K562 (cell line): ENCODE measurements around the gene AMMECR1. TPM values are rescaled to one million over a fixed set of nuclear protein-coding genes. Genes with fewer than 3 reads are reported as not detected.
"Not testable (repeated sequence)": the region's sequence is repeated elsewhere in the genome, so short reads cannot be mapped to it uniquely, and the experiment has no call there.

ENCODE experiments used
- ATAC-seq: fragments of 200-7000 bp; cut with Tn5 transposase; 3 replicates; pipeline ENCODE4 v1.9.1; 2020; ENCODE audit warnings: moderate library complexity
- BruUV-seq: library from RNA; stranded (reverse); fragments of 400-500 nt; replicated peaks from 2 replicates; lab custom pipeline; 2021; lab: Mats Ljungman, UMichigan
- CTCF ChIA-PET: fragments of 300-600 bp; formaldehyde crosslinking; extraction: SDS; loops from one replicate; lab custom pipeline; 2021; ENCODE audit warnings: low intra/inter-chr PET ratio; lab: Yijun Ruan, JAX
- POLR2A ChIA-PET: fragments of 300-600, 350-650 bp; sonication (Branson Sonifier 250); formaldehyde crosslinking; extraction: SDS; loops from one replicate; lab custom pipeline; 2021; ENCODE audit warnings: antibody characterized with exemption, inconsistent platforms; lab: Yijun Ruan, JAX
- DNase-seq, 4 experiments: peaks; one replicate each; pipeline versions ENCODE4 v3.0.0 to v3.0.0-alpha.2; 2011 to 2018; ENCODE audit warnings: low spot score in 3 of 4, mixed read lengths in 3 of 4; ENCODE audit errors: extremely low read depth in 1 of 4
- FAIRE-seq: peaks from 2 replicates; lab custom pipeline; 2011; peaks lifted over from hg19 to GRCh38; lab: Jason Lieb, UNC
- H2AFZ ChIP-seq: 2 replicates; pipeline ENCODE4 v1.6.0; 2011; ENCODE audit warnings: low read depth, low read length, control low read depth, inconsistent platforms
- H3K27ac ChIP-seq: fragments of 200-600 bp; 3 replicates; pipeline ENCODE4 v1.8.0; 2011; ENCODE audit warnings: low read depth, mild to moderate bottlenecking, control low read depth, inconsistent platforms, low read length, moderate library complexity, mixed read lengths; ENCODE audit errors: extremely low read depth
- H3K27me3 ChIP-seq, 2 experiments: fragments of 300-600 bp in 1 of 2; 2 replicates in 1 of 2; 3 replicates in 1 of 2; pipeline versions ENCODE4 v1.6.0 to v1.8.0; 2011; ENCODE audit warnings: inconsistent platforms in 2 of 2, low read length in 2 of 2, mild to moderate bottlenecking in 1 of 2, mixed read lengths in 1 of 2, moderate library complexity in 1 of 2; ENCODE audit not compliant: control insufficient read depth in 2 of 2, insufficient read depth in 2 of 2
- H3K36me3 ChIP-seq: fragments of 300-600 bp; 3 replicates; pipeline ENCODE4 v1.8.0; 2011; ENCODE audit warnings: mild to moderate bottlenecking, low read length, inconsistent platforms; ENCODE audit not compliant: control insufficient read depth, insufficient read depth
- H3K4me1 ChIP-seq, 2 experiments: fragments of 200-600 bp in 1 of 2; replicated peaks in 1 of 2; 2 replicates in 1 of 2; 3 replicates in 1 of 2; pipeline versions ENCODE4 v1.5.1 to v1.8.0; 2011; ENCODE audit warnings: inconsistent platforms in 2 of 2, low read length in 2 of 2, mild to moderate bottlenecking in 1 of 2, mixed read lengths in 1 of 2, moderate library complexity in 1 of 2; ENCODE audit not compliant: control insufficient read depth in 2 of 2, insufficient read depth in 2 of 2
- H3K4me2 ChIP-seq: 2 replicates; pipeline ENCODE4 v1.6.1; 2011; ENCODE audit warnings: low read length, control low read depth, inconsistent platforms, mixed read lengths; ENCODE audit not compliant: insufficient read depth
- H3K4me3 ChIP-seq: fragments of 200-600 bp; sonication (generic), shearing (Covaris generic); 2 replicates; pipeline ENCODE4 v1.5.1; 2016; ENCODE audit warnings: control low read depth, inconsistent platforms
- H3K79me2 ChIP-seq: fragments of 200-600 bp; 3 replicates; pipeline ENCODE4 v1.8.0; 2011; ENCODE audit warnings: low read length, inconsistent platforms; ENCODE audit not compliant: control insufficient read depth, insufficient read depth
- H3K9ac ChIP-seq, 2 experiments: 2 replicates each; pipeline versions ENCODE4 v1.6.0 to v1.6.1; 2011; ENCODE audit warnings: low read depth in 2 of 2, low read length in 2 of 2, control low read depth in 1 of 2, inconsistent platforms in 1 of 2, mild to moderate bottlenecking in 1 of 2, mixed read lengths in 1 of 2; ENCODE audit not compliant: insufficient read depth in 1 of 2
- H3K9me1 ChIP-seq: one replicate; pipeline ENCODE4 v1.6.0; 2011; ENCODE audit warnings: inconsistent platforms, mild to moderate bottlenecking, low read length, moderate library complexity; ENCODE audit not compliant: control insufficient read depth, insufficient read depth
- H3K9me3 ChIP-seq: replicated peaks from 2 replicates; pipeline ENCODE4 v1.5.1; 2011; ENCODE audit warnings: low read depth, low read length, inconsistent platforms; ENCODE audit not compliant: control insufficient read depth, insufficient read depth
- H4K20me1 ChIP-seq: replicated peaks from 2 replicates; pipeline ENCODE4 v1.6.1; 2011; ENCODE audit warnings: low read length, inconsistent platforms, mixed read lengths; ENCODE audit not compliant: control insufficient read depth, insufficient read depth
- ATF1 ChIP-seq, 2 experiments: fragments of 450-650 bp in 1 of 2; IDR thresholded peaks; 2 replicates each; pipeline ENCODE4 v1.6.1; 2016; ENCODE audit warnings: missing compliant biosample characterization in 1 of 2, missing genetic modification characterization in 1 of 2
- CBFA2T3 ChIP-seq: fragments of 450-650 bp; IDR thresholded peaks from 2 replicates; pipeline ENCODE4 v1.6.1; 2017
- ETV5 ChIP-seq: sonication (generic); formaldehyde crosslinking; IDR thresholded peaks from 2 replicates; pipeline ENCODE4 v1.4.0; 2020; ENCODE audit warnings: low read depth, mild to moderate bottlenecking, missing genetic modification reagents
- POLR2G ChIP-seq: fragments of 200-400 bp; formaldehyde crosslinking; IDR thresholded peaks from 2 replicates; pipeline ENCODE4 v1.6.1; 2017; ENCODE audit warnings: low read depth, mild to moderate bottlenecking, antibody characterized with exemption, low read length, moderate library complexity
- SIN3A ChIP-seq, 2 experiments: fragments of 150-350 bp in 1 of 2; IDR thresholded peaks; 2 replicates each; pipeline ENCODE4 v1.6.1; 2011 to 2016; ENCODE audit warnings: borderline replicate concordance in 2 of 2, low read depth in 2 of 2, low read length in 2 of 2, mild to moderate bottlenecking in 2 of 2, moderate library complexity in 2 of 2; ENCODE audit not compliant: control insufficient read depth in 1 of 2
- TFAP4 ChIP-seq: sonication (generic); formaldehyde crosslinking; IDR thresholded peaks from 2 replicates; pipeline ENCODE4 v1.8.0; 2022; ENCODE audit warnings: missing genetic modification reagents, mild to moderate bottlenecking, moderate library complexity, borderline replicate concordance
- YY1 ChIP-seq, 3 experiments: IDR thresholded peaks; 2 replicates each; pipeline ENCODE4 v1.6.1; 2011; ENCODE audit warnings: low read length in 2 of 3, mild to moderate bottlenecking in 2 of 3, moderate library complexity in 2 of 3, borderline replicate concordance in 1 of 3, control low read depth in 1 of 3, low read depth in 1 of 3; ENCODE audit not compliant: insufficient read depth in 3 of 3, insufficient replicate concordance in 2 of 3, control insufficient read depth in 1 of 3, insufficient read length in 1 of 3; ENCODE audit errors: extremely low read depth in 1 of 3
- ZNF354B ChIP-seq: fragments of 250-450 bp; sonication (Bioruptor Pico); IDR thresholded peaks from 2 replicates; pipeline ENCODE4 v1.4.0; 2020
- ZNF507 ChIP-seq: conservative IDR thresholded peaks from 2 replicates; pipeline ENCODE4 v1.6.1; 2017; ENCODE audit warnings: missing genetic modification characterization, missing compliant biosample characterization
- WGBS: fragments of 100-300 bp; shearing (Covaris generic); methylation state at CpG from one replicate; pipeline ENCODE4 v1.1.6; 2016; ENCODE audit warnings: low coverage, mixed read lengths; ENCODE audit not compliant: insufficient coverage; ENCODE audit errors: missing lambda C conversion rate; 5-methylcytosine and 5-hydroxymethylcytosine counted together
- in situ Hi-C: fragments of 300-500 bp; cut with MboI; formaldehyde crosslinking; loops from 4 replicates; pipeline ENCODE4 v1.15.0; 2018; ENCODE audit warnings: inconsistent platforms, mixed read lengths
- intact Hi-C: fragments of 100-400 bp; cut with micrococcal nuclease; formaldehyde crosslinking; loops from 2 replicates; pipeline ENCODE4 v1.14.2; 2022
- polyA plus RNA-seq, 8 experiments: library from polyadenylated mRNA; depleted of rRNA in 4 of 8; stranded (reverse) in 5 of 8; unstranded in 3 of 8; fragments of >200 nt; fragmentation: Nextera tagmentation in 2 of 8; fragmentation: Illumina TruSeq in 1 of 8; extraction: Ambion mirVana in 2 of 8; extraction: Trizol in 1 of 8; gene quantifications; 2 replicates each; pipeline versions ENCODE4 v1.2.1 to v1.2.3, GENCODE V29; 2011 to 2014; ENCODE audit warnings: inconsistent platforms in 1 of 8, missing spikeins in 1 of 8
- total RNA-seq, 7 experiments: library from RNA; depleted of rRNA in 6 of 7; stranded (reverse); fragments of >200 nt in 6 of 7; fragmentation: Illumina TruSeq in 2 of 7; extraction: Trizol in 2 of 7; gene quantifications; 2 replicates each; pipeline versions ENCODE4 v1.2.1 to v1.2.3, GENCODE V29; 2011 to 2021; ENCODE audit warnings: low replicate concordance in 1 of 7
- TF ChIP-seq, protein P1 (sequence below): fragments of 200-800 bp; sonication (Bioruptor generic); IDR thresholded peaks from 2 replicates; pipeline ENCODE4 v1.6.1; 2017; ENCODE audit warnings: missing genetic modification characterization, missing compliant biosample characterization

AMMECR1 gene
- total and polyA plus RNA-seq, 9 of the 15 experiments (the other 6 are each of a cell fraction or from before 2014, with no cell fraction given) = 13.9 to 36.7 (median 23.6) TPM

DNA sequence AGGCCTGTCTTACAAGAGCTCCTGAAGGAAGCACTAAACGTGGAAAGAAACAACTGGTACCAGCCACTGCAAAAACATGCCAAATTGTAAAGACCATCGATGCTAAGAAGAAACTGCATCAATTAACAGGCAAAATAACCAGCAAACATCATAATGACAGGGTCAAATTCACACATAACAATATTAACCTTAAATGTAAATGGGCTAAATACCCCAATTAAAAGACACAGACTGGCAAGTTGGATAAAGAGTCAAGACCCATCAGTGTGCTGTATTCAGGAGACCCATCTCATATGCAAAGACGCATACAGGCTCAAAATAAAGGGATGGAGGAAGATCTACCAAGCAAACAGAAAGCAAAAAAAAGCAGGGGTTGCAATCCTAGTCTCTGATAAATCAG is 86.4 kb downstream of the AMMECR1 start:
- BruUV-seq, H3K9ac ChIP-seq, ATAC-seq, H3K4me1 ChIP-seq, FAIRE-seq, H3K9me3 ChIP-seq, H3K27me3 ChIP-seq, H3K4me3 ChIP-seq, H3K36me3 ChIP-seq, H3K9me1 ChIP-seq, H3K27ac ChIP-seq, intact Hi-C loops, in situ Hi-C loops, H2AFZ ChIP-seq, DNase-seq, H4K20me1 ChIP-seq, POLR2A ChIA-PET, CTCF ChIA-PET, H3K4me2 ChIP-seq: not testable (repeated sequence)
- no CpG with 5 or more reads among the region's 3 CpGs for WGBS
- peak; percentile 73; the same call in 1 of the 2 replicates for TF ChIP-seq ZNF354B
- peak; percentile 94 for TF ChIP-seq ZNF507 (tag)
- H3K79me2 ChIP-seq = peaks cover 40% of the 10 kb centered on the region

- peak overlapping the region; percentile 48 for H3K4me3 ChIP-seq
- ChIA-PET CTCF (interaction anchor here (0.6 kb wide), 1 partner anchor 80 kb away, joined by 3 read pairs; no protein-coding TSS in a partner anchor), POLR2A (interaction anchor here (0.8 to 1.4 kb wide), 7 partner anchors 9 to 87 kb away, joined by 3 to 7 read pairs (median 4); no protein-coding TSS in a partner anchor)
- H3K27me3 ChIP-seq; H4K20me1 ChIP-seq; H3K9me1 ChIP-seq; H3K36me3 ChIP-seq; H3K9me3 ChIP-seq; in situ Hi-C loops; TF ChIP-seq ATF1 (CRISPR knock-in tag; IDR thresholded peaks at IDR 0.05): not testable (repeated sequence)
- H3K4me1 ChIP-seq = peaks cover 0 to 11% of the 10 kb centered on the region in 2 experiments; a peak in 3 of 5 replicates
- TSS peak; percentile 24 for BruUV-seq
- peaks cover 39% of the 10 kb centered on the region for H3K79me2 ChIP-seq
- DNase-seq = peak in 2 of 4 experiments; percentile 16 to 85
- intact Hi-C loops = loop anchor here (5.0 kb wide), 1 partner anchor 88 kb away; the partner anchor contains the start of gene AMMECR1
- H3K4me2 ChIP-seq = peak overlapping the region; percentile 76
- peak overlapping the region; percentile 91 for H3K27ac ChIP-seq
- peak; percentile 82 for FAIRE-seq
- peak overlapping the region; percentile 91 for H2AFZ ChIP-seq
- peak; percentile 82 for ATAC-seq
- peak overlapping the region; percentile 73 to 88 for H3K9ac ChIP-seq
- WGBS = 0% methylated on average over 19 of the region's 21 CpGs
- TF ChIP-seq ATF1 (tag; IDR thresholded peaks at IDR 0.05) (0 out of 2 replicates have a peak, but pooled peaks have one; percentile 33), CBFA2T3 (peak; percentile 19; the same call in 1 of the 2 replicates), TFAP4 (peak; percentile 80; the same call in 1 of the 2 replicates), YY1 (IDR thresholded peaks at IDR 0.05; ENCODE audit: borderline replicate concordance in 1 of 3, control insufficient read depth in 1 of 3, extremely low read depth in 1 of 3, insufficient read depth in 3 of 3, insufficient read length in 1 of 3, insufficient replicate concordance in 2 of 3, low read depth in 1 of 3, low read length in 2 of 3) (peak; percentile 41 to 90 (median 78)), SIN3A (IDR thresholded peaks at IDR 0.05; ENCODE audit: borderline replicate concordance in 2 of 2, control insufficient read depth in 1 of 2, low read depth in 2 of 2, low read length in 2 of 2) (peak in 1 of 2 experiments; percentile 15; a peak in 1 of 4 replicates), POLR2G (peak; percentile 73), ETV5 (CRISPR knock-in tag) (peak; percentile 15; the same call in 1 of the 2 replicates)
- TF ChIP-seq, protein P1, sequence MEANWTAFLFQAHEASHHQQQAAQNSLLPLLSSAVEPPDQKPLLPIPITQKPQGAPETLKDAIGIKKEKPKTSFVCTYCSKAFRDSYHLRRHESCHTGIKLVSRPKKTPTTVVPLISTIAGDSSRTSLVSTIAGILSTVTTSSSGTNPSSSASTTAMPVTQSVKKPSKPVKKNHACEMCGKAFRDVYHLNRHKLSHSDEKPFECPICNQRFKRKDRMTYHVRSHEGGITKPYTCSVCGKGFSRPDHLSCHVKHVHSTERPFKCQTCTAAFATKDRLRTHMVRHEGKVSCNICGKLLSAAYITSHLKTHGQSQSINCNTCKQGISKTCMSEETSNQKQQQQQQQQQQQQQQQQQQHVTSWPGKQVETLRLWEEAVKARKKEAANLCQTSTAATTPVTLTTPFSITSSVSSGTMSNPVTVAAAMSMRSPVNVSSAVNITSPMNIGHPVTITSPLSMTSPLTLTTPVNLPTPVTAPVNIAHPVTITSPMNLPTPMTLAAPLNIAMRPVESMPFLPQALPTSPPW (CRISPR knock-in tag) = peak; percentile 24; the same call in 1 of the 2 replicates
These were observed 88.3 kb downstream of the AMMECR1 start for GRCh38 chrX:110229497-110230111.
